A172 (cell line): ENCODE measurements around the gene DNM2. TPM values are rescaled to one million over a fixed set of nuclear protein-coding genes. Genes with fewer than 3 reads are reported as not detected.
"Not testable (repeated sequence)": the region's sequence is repeated elsewhere in the genome, so short reads cannot be mapped to it uniquely, and the experiment has no call there.

Experiments
- DNase-seq: peaks from one replicate; pipeline ENCODE4 v3.0.0-alpha.2; 2015; ENCODE audit warnings: low spot score
- total RNA-seq: library from RNA; depleted of rRNA; stranded (reverse); fragments of >200 nt; shearing (Covaris generic); gene quantifications from 2 replicates; pipeline ENCODE4 v1.2.3, GENCODE V29; 2014; rRNA removed

Gene DNM2
- total RNA-seq, 1 experiment from 2014 or later: 56.0 TPM

- no peak for DNase-seq
Observed at GRCh38 chr19:10866495-10866894, 148.6 kb downstream of the DNM2 start.

DNA sequence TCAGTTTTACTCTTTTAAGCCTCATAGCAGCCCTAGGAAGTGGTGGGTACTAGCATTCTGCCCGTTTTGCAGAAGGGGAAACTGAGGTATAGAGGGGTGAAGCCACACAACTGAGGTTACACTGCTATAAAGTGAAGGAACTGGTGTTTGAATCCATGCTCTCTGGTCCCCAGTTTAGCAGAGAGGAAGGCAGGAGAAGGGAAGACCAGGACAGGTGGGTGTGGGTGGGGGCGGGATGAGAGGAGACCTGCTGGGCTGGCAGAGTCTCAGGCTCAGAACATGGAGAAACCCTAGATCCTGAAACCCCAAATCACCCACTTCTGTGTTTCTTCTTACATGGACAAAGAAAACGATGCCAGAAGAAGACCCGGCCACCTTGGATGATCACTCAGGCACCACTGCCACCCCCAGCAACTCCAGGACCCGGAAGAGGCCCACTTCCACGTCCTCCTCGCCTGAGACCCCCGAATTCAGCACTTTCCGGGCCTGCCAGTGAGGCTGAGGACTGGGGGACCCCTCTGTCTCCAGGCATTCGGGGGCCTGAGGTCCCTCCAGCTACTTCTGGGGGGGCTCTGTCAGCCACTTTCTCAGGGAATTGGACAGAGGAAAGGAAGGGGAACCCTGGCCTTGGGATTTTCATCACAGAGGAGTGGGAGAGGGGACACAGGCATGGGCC lies 151.1 kb downstream of the DNM2 start:
- no peak for DNase-seq

DNA sequence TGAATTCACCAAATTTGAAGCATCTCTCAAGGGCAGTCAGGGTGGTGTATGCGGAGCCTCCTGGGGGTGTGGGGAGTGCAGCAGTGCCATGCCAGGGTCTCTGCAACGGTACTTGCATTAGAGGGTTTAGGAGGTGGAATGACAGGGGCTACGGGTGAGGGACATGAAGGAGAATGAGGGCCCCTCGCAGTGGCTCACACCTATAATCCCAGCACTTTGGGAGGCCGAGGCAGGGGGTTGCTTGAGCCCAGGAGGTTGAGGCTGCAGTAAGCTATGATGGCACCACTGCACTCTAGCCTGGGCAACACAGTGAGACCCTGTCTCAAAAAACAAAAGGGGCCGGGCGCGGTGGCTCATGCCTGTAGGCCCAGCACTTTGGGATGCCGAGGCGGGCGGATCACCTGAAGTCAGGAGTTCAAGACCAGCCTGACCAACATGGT lies 152.0 kb downstream of the DNM2 start:
- DNase-seq: not testable (repeated sequence)

- no peak for DNase-seq
Observed at GRCh38 chr19:10870501-10870954, 152.6 kb downstream of the DNM2 start.

DNA sequence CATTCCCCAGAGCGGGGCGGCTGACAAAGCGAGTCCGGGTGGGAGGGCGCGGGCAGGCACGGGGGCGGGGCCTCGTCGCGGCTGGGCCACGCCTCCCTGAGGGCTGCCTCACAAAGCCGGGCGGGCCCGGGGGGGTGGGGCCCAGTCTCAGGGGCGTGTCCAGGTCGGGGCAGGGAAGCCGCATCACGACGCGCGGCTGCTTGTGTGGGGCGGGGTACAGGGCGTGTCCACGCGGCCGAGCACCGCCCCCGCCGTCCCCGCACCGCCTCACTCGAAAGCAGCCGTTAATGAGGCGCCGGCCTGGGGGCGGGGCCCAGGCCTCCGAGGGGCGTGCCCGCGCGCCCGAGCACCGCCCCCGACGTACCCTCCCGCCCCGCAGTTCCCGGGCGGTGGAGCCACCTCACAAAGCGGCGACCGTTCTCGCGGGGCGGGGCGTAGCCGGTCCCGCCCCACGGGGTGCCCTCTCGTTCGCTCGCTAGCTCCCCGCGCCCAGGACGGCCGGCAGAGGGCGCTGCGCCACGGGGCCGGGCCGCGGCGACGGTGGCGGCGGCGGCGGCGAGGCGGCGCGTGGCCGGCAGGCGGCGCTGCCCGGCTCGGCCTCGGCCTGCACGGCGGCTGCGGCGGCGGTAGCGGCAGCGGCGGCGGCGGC lies 153.2 kb downstream of the DNM2 start, which contains the start of gene CARM1:
Gene CARM1 (plus strand): TSS at position 599 of the 649 bp plus-strand sequence. CDS start 150 bp downstream, outside the sequence.
- peak; percentile 93 for DNase-seq

DNA sequence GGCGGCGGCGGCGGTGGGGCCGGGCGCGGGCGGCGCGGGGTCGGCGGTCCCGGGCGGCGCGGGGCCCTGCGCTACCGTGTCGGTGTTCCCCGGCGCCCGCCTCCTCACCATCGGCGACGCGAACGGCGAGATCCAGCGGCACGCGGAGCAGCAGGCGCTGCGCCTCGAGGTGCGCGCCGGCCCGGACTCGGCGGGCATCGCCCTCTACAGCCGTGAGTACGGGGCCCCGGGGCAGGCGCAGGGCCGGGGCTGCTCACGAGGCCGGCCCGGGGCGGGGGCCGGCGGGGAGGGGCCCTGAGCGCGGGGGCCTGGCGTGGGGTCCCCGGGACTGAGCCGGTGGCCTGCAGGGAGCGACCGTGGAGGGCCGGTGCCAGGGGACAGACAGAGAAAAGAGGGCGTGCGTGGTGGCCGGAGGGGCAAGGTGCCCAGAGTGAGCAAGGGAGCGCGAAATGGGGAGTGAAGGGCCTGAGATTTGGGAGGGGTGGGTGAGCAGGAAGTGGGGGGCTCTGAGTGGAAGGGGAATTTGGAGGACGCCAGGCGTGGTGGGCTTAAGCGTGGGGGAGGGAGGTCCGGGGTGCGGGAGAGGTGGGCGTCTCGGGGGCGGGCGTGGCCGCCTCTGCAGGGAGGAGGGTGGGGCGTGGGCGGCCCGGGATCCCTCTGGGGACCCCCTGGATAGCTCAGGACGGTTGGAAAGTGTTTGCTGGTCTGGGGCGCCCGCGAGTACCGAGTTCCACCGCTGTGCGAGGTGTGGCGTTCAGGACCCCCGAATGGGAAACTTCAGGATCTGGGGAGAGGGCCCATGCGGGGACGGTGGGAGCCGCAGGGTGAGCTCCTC lies 154.0 kb downstream of the DNM2 start:
- no peak for DNase-seq

GRCh38 chr19:10872546-10873107 lies 154.7 kb downstream of the DNM2 start:
- no peak for DNase-seq

DNA sequence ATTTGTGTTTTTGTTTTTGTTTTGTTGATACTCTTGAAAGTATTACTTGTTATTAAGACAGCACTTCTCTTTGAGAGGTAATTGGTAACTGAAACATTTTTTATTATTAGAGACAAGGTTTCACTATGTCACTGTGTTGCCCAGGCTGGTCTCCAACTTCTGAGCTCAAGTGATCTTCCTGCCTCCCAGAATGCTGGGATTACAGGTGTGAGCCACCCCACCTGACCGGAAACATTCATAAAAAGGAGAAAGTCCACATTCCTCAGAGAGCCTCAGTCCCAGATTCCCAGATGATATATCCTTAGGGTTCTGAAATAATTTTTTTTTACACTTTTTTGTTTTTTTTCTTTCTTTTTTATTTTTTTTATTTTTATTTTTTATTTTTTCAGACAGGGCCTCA lies 156.1 kb downstream of the DNM2 start:
- no peak for DNase-seq

DNA sequence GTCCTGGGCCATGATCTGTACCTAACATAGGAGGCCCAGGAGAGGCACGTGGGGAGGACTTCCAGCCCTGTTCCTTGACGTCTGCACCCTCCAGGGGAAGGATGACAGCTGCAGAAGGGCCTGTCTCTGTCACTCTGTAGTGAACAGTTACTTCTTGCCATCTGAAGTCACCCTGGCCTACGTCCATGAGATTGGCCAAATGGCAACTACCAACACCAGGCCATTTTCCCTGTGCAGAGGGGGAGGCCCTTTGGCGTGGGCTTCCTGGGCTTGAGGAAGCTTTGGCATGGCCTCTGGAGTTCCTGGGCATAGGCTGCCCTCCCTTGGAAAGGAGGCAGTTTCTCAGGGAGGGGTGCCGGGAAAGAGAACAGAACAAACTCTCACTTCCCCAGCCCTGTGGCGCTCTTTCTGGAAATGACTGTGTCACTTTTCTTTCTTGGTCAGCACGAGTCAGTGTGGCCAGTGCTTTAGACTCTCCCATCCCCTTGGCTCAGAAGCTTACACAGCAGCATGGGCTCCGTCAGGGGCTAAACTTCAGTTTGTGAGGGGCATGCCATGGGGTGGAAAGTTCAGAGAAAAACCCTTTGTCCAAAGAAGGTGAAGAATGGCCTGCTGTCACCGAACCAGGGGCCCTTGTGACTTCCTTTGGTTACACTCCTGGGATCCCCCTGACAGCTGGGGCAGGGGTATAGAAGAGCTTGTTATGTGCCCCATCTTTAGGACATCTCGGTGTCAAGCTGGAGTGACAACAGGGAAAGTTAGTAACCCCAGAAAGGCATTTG lies 158.8 kb downstream of the DNM2 start:
- DNase-seq: no peak

DNA sequence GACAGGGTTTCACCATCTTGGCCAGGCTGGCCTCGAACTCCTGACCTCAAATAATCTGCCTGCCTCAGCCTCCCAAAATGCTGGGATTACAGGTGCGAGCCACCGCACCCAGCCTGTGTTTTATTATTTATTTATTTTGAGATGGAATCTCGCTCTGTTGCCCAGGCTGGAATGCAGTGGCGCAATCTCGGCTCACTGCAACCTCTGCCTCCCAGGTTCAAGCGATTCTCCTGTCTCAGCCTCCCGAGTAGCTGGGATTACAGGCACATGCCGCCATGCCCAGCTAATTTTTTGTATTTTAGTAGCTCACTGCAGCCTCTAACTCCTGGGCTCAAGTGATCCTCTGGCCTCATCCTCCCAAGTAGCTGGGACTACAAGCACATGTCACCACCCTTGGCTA lies 159.7 kb downstream of the DNM2 start:
- DNase-seq: not testable (repeated sequence)

DNA sequence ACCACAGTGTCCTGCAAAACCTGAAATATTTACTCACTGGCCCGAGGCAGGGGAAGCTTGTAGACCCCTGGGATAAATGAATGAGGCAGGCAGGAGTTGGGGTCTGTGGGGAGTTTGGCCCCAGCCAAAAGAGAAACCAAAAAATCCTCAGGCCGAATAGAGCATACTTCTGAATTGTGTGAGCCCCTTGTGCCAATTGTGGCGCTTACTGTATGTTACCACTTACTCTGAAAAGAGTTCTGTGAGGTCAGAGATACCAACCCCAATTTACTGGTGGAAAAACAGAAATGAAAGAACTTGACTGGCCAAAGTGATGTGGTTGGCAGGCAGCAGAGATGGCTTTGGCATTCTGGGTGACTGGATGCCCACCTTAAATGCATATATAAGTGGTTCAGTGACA lies 160.4 kb downstream of the DNM2 start:
- no peak for DNase-seq

Other genes with a start within 250 kb of the DNM2 start
- gene KEAP1, start 214.7 kb upstream of the DNM2 start, total RNA-seq: 118 and 128 TPM in 2 replicates
- 7.9 and 9.0 TPM in 2 replicates for gene S1PR5, start 200.6 kb upstream of the DNM2 start, total RNA-seq
- 62.5 and 68.0 TPM in 2 replicates for gene ATG4D, start 174.2 kb upstream of the DNM2 start, total RNA-seq
- gene KRI1, start 152.1 kb upstream of the DNM2 start, total RNA-seq: 7.4 and 9.5 TPM in 2 replicates
- gene CDKN2D, start 149.1 kb upstream of the DNM2 start, total RNA-seq: 10.6 and 11.3 TPM in 2 replicates
- gene AP1M2, start 130.8 kb upstream of the DNM2 start, total RNA-seq: 39.4 and 41.9 TPM in 2 replicates
- gene SLC44A2, start 92.5 kb upstream of the DNM2 start, total RNA-seq: 54.9 and 327 TPM in 2 replicates
- 171 and 172 TPM in 2 replicates for gene ILF3, start 63.7 kb upstream of the DNM2 start, total RNA-seq
- 43.0 and 48.8 TPM in 2 replicates for gene QTRT1, start 16.6 kb upstream of the DNM2 start, total RNA-seq
- gene TMED1, start 118.1 kb downstream of the DNM2 start, total RNA-seq: 53.2 and 75.7 TPM in 2 replicates
- gene C19orf38, start 130.3 kb downstream of the DNM2 start, total RNA-seq: 0.22 and 1.5 TPM in 2 replicates
- 46.6 and 53.0 TPM in 2 replicates for gene CARM1, start 153.5 kb downstream of the DNM2 start, total RNA-seq
- 59.4 and 72.8 TPM in 2 replicates for gene YIPF2, start 210.6 kb downstream of the DNM2 start, total RNA-seq
- 45.6 and 56.0 TPM in 2 replicates for gene TIMM29, start 210.7 kb downstream of the DNM2 start, total RNA-seq
- gene SMARCA4, start 243.0 kb downstream of the DNM2 start, total RNA-seq: 130 and 194 TPM in 2 replicates